RWPE1 (cell line): ENCODE data around the gene EIF1B.

Source experiments
- CTCF ChIA-PET: fragments of 350-600 bp; sonication (Branson Sonifier 250); formaldehyde crosslinking; extraction: SDS; loops from one replicate; lab custom pipeline; 2021; lab: Yijun Ruan, JAX
- POLR2A ChIA-PET: fragments of 400-600 bp; formaldehyde crosslinking; extraction: SDS; loops from one replicate; lab custom pipeline; 2020; ENCODE audit warnings: antibody characterized with exemption; ENCODE audit not compliant: low non-redundant PET; lab: Yijun Ruan, JAX
- DNase-seq: peaks from one replicate; pipeline ENCODE4 v3.0.0; 2012; ENCODE audit warnings: low spot score
- H3K27ac ChIP-seq: fragments of 450-650 bp; 2 replicates; pipeline ENCODE4 v1.5.1; 2017
- CTCF ChIP-seq: fragments of 450-650 bp; conservative IDR thresholded peaks from 2 replicates; pipeline ENCODE4 v1.5.1; 2017; ENCODE audit warnings: low read depth, mild to moderate bottlenecking

EIF1B gene

GRCh38 chr3:40336511-40337135 is 27.1 kb downstream of the EIF1B start:
- CTCF ChIA-PET = no interaction called here
- POLR2A ChIA-PET = no interaction called here
- no peak overlapping the region for H3K27ac ChIP-seq
- TF ChIP-seq CTCF = no peak
- no peak for DNase-seq

DNA sequence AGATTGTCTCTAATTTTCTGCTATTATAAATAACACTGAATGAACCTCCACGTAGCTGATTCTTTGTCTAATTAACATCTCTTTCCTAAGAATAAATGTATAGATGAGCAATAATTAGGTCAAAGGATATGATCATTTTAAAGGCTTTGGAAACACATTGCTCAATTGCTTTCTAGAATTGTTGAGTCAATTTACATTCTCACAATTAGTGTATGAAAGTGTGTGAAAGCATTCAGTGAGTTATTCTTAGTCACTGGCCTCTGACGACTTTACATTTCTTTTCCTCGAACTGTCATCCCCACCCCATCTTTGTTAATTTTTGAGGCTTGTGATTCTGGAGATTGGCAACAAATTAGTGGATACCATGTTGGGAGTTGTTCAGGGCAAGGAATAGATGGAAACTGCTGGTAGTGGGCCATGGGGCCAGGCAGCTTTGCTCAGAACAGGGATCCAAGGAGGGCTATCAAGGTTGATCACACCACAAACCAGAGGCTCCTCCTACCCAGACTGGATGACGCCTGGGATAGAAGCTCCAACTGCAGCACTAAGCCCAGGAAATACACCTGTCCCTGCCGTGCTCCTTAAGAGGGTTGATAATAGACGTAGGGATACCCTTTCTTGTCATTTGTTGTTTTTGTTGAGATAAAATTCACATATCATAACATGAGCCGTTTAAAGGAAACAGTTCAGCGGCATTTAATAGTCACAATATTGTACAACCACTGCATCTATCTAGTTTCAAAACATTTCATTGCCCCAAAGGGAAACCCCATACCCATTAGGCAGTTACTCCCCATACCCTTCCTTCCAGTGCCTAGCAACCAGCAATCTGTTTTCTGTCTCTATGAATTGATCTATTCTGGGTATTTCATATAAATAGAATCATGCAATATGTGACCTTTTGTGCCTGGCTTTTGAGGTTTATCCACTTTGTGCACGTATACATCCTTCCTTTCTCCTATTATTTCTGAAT is 27.9 kb downstream of the EIF1B start:
- TF ChIP-seq CTCF = no peak
- DNase-seq = peak; percentile 15
- POLR2A ChIA-PET = no interaction called here
- no peak overlapping the region for H3K27ac ChIP-seq
- CTCF ChIA-PET = no interaction called here

GRCh38 chr3:40339871-40340270 is 30.4 kb downstream of the EIF1B start:
- TF ChIP-seq CTCF = no peak
- POLR2A ChIA-PET = no interaction called here
- no peak overlapping the region for H3K27ac ChIP-seq
- CTCF ChIA-PET = no interaction called here
- DNase-seq = no peak

GRCh38 chr3:40340541-40341170 is 31.1 kb downstream of the EIF1B start:
- H3K27ac ChIP-seq = no peak overlapping the region
- no peak for DNase-seq
- ChIA-PET CTCF (no interaction called here), POLR2A (no interaction called here)
- no peak for TF ChIP-seq CTCF

DNA sequence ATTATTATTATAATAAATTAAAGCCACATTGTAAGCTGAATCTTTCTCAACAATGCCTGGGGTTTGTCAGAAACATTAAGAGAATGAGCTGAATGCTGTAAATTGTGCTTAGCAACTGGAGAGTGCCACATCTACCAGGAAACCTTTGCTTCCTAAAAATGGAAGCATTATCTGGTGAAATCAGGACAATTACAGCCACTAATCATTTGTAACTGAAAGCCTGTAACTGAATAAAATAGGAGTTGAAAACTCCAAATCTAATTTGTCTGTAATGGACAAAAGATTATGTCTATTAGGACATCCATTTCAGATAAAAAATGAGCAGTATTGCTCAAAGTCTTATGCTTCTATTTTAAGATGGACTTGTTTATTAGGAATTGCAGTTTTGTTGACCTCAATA is 32.2 kb downstream of the EIF1B start:
- POLR2A ChIA-PET = interaction anchor here (0.6 kb wide), 1 partner anchor 97 kb away, joined by 3 read pairs; no protein-coding TSS in a partner anchor
- DNase-seq = no peak
- TF ChIP-seq CTCF = no peak
- no peak overlapping the region for H3K27ac ChIP-seq
- CTCF ChIA-PET = no interaction called here

GRCh38 chr3:40350529-40350928 is 41.0 kb downstream of the EIF1B start:
- TF ChIP-seq CTCF = no peak
- POLR2A ChIA-PET = no interaction called here
- no peak overlapping the region for H3K27ac ChIP-seq
- CTCF ChIA-PET = no interaction called here
- DNase-seq = no peak
